Activated T-cell treated with anti-CD3 and anti-CD28 coated beads for 1 hour (primary cell): Measurements from ENCODE around the gene CYBB.

Source experiments
- DNase-seq: peaks from one replicate; pipeline ENCODE4 v3.0.0-alpha.2; 2020; ENCODE audit warnings: low read depth

CYBB gene

GRCh38 chrX:37844622-37845021, 64.8 kb downstream of the CYBB start:
- no peak for DNase-seq

GRCh38 chrX:37846141-37846540, 66.3 kb downstream of the CYBB start:
- no peak for DNase-seq

- DNase-seq, result no peak
Measured at GRCh38 chrX:37846558-37846933, 66.7 kb downstream of the CYBB start.

GRCh38 chrX:37846934-37847732, 67.3 kb downstream of the CYBB start, which contains the start of gene DYNLT3:
Gene DYNLT3, minus strand, starts transcription at chrX:37847571. Its CDS starts 61 bp downstream, at chrX:37847510.
- DNase-seq, result peak; percentile 62

- no peak for DNase-seq
Measured at GRCh38 chrX:37847733-37848197, 67.9 kb downstream of the CYBB start.

GRCh38 chrX:37854148-37854547, 74.3 kb downstream of the CYBB start:
- DNase-seq, result no peak

- no peak for DNase-seq
Measured at GRCh38 chrX:37854748-37855147, 74.9 kb downstream of the CYBB start.

- no peak for DNase-seq
Measured at GRCh38 chrX:37860721-37861120, 80.9 kb downstream of the CYBB start.

- DNase-seq, result no peak
Measured at GRCh38 chrX:37862851-37863250, 83.0 kb downstream of the CYBB start.
